SK-N-MC (cell line): ENCODE measurements around the gene TLDC2.

Experiments used
- EZH2 ChIP-seq: fragments of 200-600 bp; sonication (generic); IDR thresholded peaks from one replicate; pipeline ENCODE4 v1.6.1; 2017; ENCODE audit warnings: antibody characterized with exemption
- FOXP2 ChIP-seq: optimal IDR thresholded peaks from 2 replicates; pipeline ENCODE3; 2011; ENCODE audit warnings: mild to moderate bottlenecking, moderate library complexity; ENCODE audit not compliant: insufficient read depth; ENCODE audit errors: extremely low read length, control extremely low read depth
- POLR2AphosphoS5 ChIP-seq: IDR thresholded peaks from 2 replicates; pipeline ENCODE4 v1.6.1; 2012; ENCODE audit warnings: mild to moderate bottlenecking, low read depth, low read length, borderline replicate concordance

GRCh38 chr20:36861625-36861874, 14.4 kb upstream of the TLDC2 start:
- TF ChIP-seq EZH2, result no peak
- no peak for TF ChIP-seq POLR2AphosphoS5
- no peak for TF ChIP-seq FOXP2
